CD4-positive, CD25-positive, alpha-beta regulatory T cell (primary cell): ENCODE results near the gene CIDEB. TPM values are rescaled to one million over a fixed set of nuclear protein-coding genes. Genes with fewer than 3 reads are reported as not detected.

Source experiments
- ATAC-seq, 2 donors: fragments of 150-1000 bp; cut with Tn5 transposase; one replicate each; pipeline ENCODE4 v1.10.0; 2021; ENCODE audit warnings: low read depth in 2 of 2, moderate number of reproducible peaks in 2 of 2, moderate library complexity in 1 of 2
- DNase-seq, 3 donors: peaks; one replicate each; pipeline versions ENCODE4 v3.0.0 to v3.0.0-alpha.2; 2012 to 2022; ENCODE audit warnings: mixed read lengths in 1 of 3
- H3K27ac ChIP-seq: one replicate; pipeline ENCODE4 v1.7.0; 2013; ENCODE audit warnings: mild to moderate bottlenecking, low read length; ENCODE audit not compliant: insufficient read depth, poor library complexity, severe bottlenecking
- H3K27me3 ChIP-seq: one replicate; pipeline ENCODE4 v1.7.0; 2013; ENCODE audit warnings: low read length; ENCODE audit not compliant: control insufficient read depth, insufficient read depth
- H3K36me3 ChIP-seq: one replicate; pipeline ENCODE4 v1.7.0; 2013; ENCODE audit warnings: mild to moderate bottlenecking, low read length, moderate library complexity; ENCODE audit not compliant: control insufficient read depth, insufficient read depth
- H3K4me1 ChIP-seq: 2 replicates; pipeline ENCODE4 v1.7.0; 2013; ENCODE audit warnings: mild to moderate bottlenecking, low read length; ENCODE audit not compliant: insufficient read depth, control insufficient read depth, poor library complexity, severe bottlenecking
- H3K4me3 ChIP-seq: one replicate; pipeline ENCODE4 v1.7.0; 2013; ENCODE audit warnings: low read depth, mild to moderate bottlenecking, low read length, moderate library complexity
- H3K9me3 ChIP-seq, 2 experiments: 1 replicate in 1 of 2; 2 replicates in 1 of 2; pipeline ENCODE4 v1.7.0; 2013; ENCODE audit warnings: low read length in 2 of 2, mild to moderate bottlenecking in 1 of 2, moderate library complexity in 1 of 2; ENCODE audit not compliant: control insufficient read depth in 2 of 2
- H3K27ac Mint-ChIP-seq, 3 donors: one replicate each; pipeline ENCODE4 v1.8.0; 2020 to 2022; ENCODE audit warnings: mild to moderate bottlenecking in 3 of 3, mixed read lengths in 3 of 3, moderate library complexity in 2 of 3
- H3K27me3 Mint-ChIP-seq: one replicate; pipeline ENCODE4 v1.8.0; 2022; ENCODE audit warnings: mild to moderate bottlenecking, mixed read lengths
- H3K36me3 Mint-ChIP-seq: one replicate; pipeline ENCODE4 v1.8.0; 2020; ENCODE audit warnings: mixed read lengths
- H3K4me1 Mint-ChIP-seq, 4 donors: one replicate each; pipeline ENCODE4 v1.8.0; 2020 to 2022; ENCODE audit warnings: mixed read lengths in 4 of 4, mild to moderate bottlenecking in 1 of 4
- H3K4me3 Mint-ChIP-seq, 4 donors: one replicate each; pipeline ENCODE4 v1.8.0; 2020 to 2022; ENCODE audit warnings: mild to moderate bottlenecking in 4 of 4, mixed read lengths in 4 of 4, moderate library complexity in 3 of 4
- H3K9me3 Mint-ChIP-seq, 7 donors: one replicate each; pipeline ENCODE4 v1.8.0; 2020 to 2022; ENCODE audit warnings: mixed read lengths in 7 of 7, mild to moderate bottlenecking in 3 of 7, moderate library complexity in 2 of 7
- polyA plus RNA-seq, 4 donors: library from polyadenylated mRNA; unstranded; fragments of 300-500 nt; fragmentation: Illumina TruSeq; gene quantifications; one replicate each; pipeline ENCODE4 v1.2.3, GENCODE V29; 2021
- total RNA-seq: library from RNA; stranded (reverse); gene quantifications from one replicate; pipeline ENCODE4 v1.2.3, GENCODE V29; 2022

Gene CIDEB
- total and polyA plus RNA-seq, 5 donors from 2014 or later = 8.9 to 13.6 (median 10.3) TPM

- no peaks in the 10 kb centered on the region for H3K4me1 ChIP-seq
- ATAC-seq (no peak), DNase-seq (no peak)
- Mint-ChIP-seq H3K27ac (peak overlapping the region in 1 of 3 donors; percentile 51), H3K4me1 (peaks cover 0 to 4% (median 0%) of the 10 kb centered on the region in 4 donors), H3K27me3 (no peaks in the 10 kb centered on the region), H3K36me3 (peaks cover 19% of the 10 kb centered on the region), H3K9me3 (no peaks in the 10 kb centered on the region), H3K4me3 (no peak overlapping the region)
- H3K27me3 ChIP-seq = no peaks in the 10 kb centered on the region
- no peaks in the 10 kb centered on the region for H3K9me3 ChIP-seq
- H3K36me3 ChIP-seq = peaks cover 8% of the 10 kb centered on the region
- no peak overlapping the region for H3K4me3 ChIP-seq
- no peak overlapping the region for H3K27ac ChIP-seq
Observed at GRCh38 chr14:24256960-24257359, 50.8 kb downstream of the CIDEB start.

DNA sequence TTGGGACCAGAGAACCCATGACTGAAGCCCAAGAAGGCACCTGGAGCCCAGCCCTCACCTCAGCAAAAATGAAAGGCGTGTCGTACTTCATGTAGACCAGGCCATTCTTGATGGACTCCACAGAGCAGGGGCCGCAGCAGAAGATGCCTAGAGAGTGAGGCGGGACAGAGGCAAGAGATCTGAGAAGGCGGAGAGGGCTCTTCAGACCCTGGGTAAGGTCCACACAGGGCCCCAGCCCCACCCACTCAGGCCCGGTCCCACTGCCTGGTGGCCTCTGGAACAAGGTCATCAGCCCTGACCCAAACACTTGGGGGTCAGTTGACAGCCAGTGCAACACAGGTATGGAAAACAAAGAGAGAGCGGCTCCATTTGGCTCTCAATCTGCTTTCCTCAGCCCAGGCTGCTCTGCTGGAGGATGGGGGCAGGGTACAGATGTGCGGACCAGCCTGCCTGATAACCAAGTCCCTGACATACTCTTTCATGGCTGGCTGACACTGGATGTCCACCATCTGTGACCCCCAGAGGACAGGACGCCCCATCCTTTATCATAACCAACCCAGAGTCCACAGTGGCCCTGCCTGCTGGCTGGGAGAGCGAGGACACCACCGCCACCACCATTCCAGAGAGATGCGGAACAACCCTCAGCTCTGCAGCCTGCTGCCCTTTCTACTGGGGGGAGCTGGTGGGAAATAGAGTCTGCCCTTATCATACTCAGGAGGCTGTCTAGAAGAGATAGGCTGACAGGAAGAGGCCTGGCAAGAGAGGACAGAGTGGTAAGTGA is 51.7 kb downstream of the CIDEB start:
- ATAC-seq (no peak), DNase-seq (no peak)
- Mint-ChIP-seq H3K27me3 (no peaks in the 10 kb centered on the region), H3K9me3 (no peaks in the 10 kb centered on the region), H3K4me1 (peaks cover 0 to 4% (median 0%) of the 10 kb centered on the region in 4 donors), H3K4me3 (no peak overlapping the region), H3K27ac (no peak overlapping the region), H3K36me3 (peaks cover 18% of the 10 kb centered on the region)
- Histone ChIP-seq H3K27ac (no peak overlapping the region), H3K4me3 (no peak overlapping the region), H3K36me3 (peaks cover 8% of the 10 kb centered on the region), H3K9me3 (no peaks in the 10 kb centered on the region), H3K27me3 (no peaks in the 10 kb centered on the region), H3K4me1 (no peaks in the 10 kb centered on the region)

DNA sequence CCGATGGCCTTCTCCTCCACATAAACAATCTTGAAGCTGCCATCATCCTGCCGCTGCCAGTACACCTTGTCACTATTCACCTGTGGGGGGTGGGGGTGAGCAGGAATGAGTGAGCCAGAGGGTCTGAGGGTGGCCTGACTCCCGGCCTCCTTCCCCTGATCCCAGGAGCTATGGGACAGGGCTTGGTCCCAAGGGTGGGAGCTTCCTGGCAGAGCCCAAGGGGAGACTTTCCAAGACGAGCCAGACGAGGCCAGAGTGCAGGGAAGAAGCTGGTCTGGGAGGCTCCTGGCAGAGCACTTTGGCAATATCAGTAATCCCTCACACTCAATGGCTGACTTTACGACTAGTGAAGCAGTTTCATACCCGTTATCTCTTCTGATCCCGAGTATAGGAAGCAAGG is 52.3 kb downstream of the CIDEB start:
- ATAC-seq = no peak
- no peak for DNase-seq
- H3K9me3 ChIP-seq = no peaks in the 10 kb centered on the region
- H3K27me3 Mint-ChIP-seq = no peaks in the 10 kb centered on the region
- H3K36me3 Mint-ChIP-seq = peaks cover 17% of the 10 kb centered on the region
- no peaks in the 10 kb centered on the region for H3K4me1 ChIP-seq
- H3K4me3 Mint-ChIP-seq = no peak overlapping the region
- peaks cover 0 to 4% (median 2%) of the 10 kb centered on the region in 4 donors for H3K4me1 Mint-ChIP-seq
- no peak overlapping the region for H3K27ac Mint-ChIP-seq
- H3K4me3 ChIP-seq = no peak overlapping the region
- H3K27me3 ChIP-seq = no peaks in the 10 kb centered on the region
- H3K36me3 ChIP-seq = peaks cover 10% of the 10 kb centered on the region
- no peaks in the 10 kb centered on the region for H3K9me3 Mint-ChIP-seq
- no peak overlapping the region for H3K27ac ChIP-seq

Other genes starting within 250 kb of the CIDEB start
Only the 30 nearest of the 33 such genes appear.
- gene DCAF11, start 193.2 kb downstream of the CIDEB start, total RNA-seq = 97.8 TPM
- 10 to 100 TPM; 73.4 to 95.7 (median 82.3) TPM for gene DCAF11, start 193.2 kb downstream of the CIDEB start, polyA plus RNA-seq
- gene NRL, start 193.0 kb downstream of the CIDEB start, total RNA-seq = 2.8 TPM
- gene NRL, start 193.0 kb downstream of the CIDEB start, polyA plus RNA-seq = 1 to 10 TPM; 1.9 to 2.9 (median 2.1) TPM
- gene FITM1, start 177.3 kb downstream of the CIDEB start, total RNA-seq = 1.1 TPM
- under 1 TPM in 3 of 4 donors, not detected in 1; 0.20 to 0.42 (median 0.24) TPM for gene FITM1, start 177.3 kb downstream of the CIDEB start, polyA plus RNA-seq
- 294 TPM for gene PSME1, start 171.8 kb downstream of the CIDEB start, total RNA-seq
- gene PSME1, start 171.8 kb downstream of the CIDEB start, polyA plus RNA-seq = 1,000 to 10,000 TPM in 1 of 4 donors, 100 to 1,000 TPM in 3; 698 to 1,230 (median 866) TPM
- gene EMC9, start 166.4 kb downstream of the CIDEB start, total RNA-seq = 11.7 TPM
- gene EMC9, start 166.4 kb downstream of the CIDEB start, polyA plus RNA-seq = 10 to 100 TPM; 10.7 to 22.5 (median 13.4) TPM
- gene PSME2, start 161.4 kb downstream of the CIDEB start, total RNA-seq = 167 TPM
- 100 to 1,000 TPM; 346 to 603 (median 466) TPM for gene PSME2, start 161.4 kb downstream of the CIDEB start, polyA plus RNA-seq
- 82.4 TPM for gene RNF31, start 160.5 kb downstream of the CIDEB start, total RNA-seq
- 10 to 100 TPM; 35.9 to 55.9 (median 41.1) TPM for gene RNF31, start 160.5 kb downstream of the CIDEB start, polyA plus RNA-seq
- 369 TPM for gene IRF9, start 146.7 kb downstream of the CIDEB start, total RNA-seq
- 100 to 1,000 TPM; 105 to 157 (median 119) TPM for gene IRF9, start 146.7 kb downstream of the CIDEB start, polyA plus RNA-seq
- 145 TPM for gene REC8, start 135.9 kb downstream of the CIDEB start, total RNA-seq
- gene REC8, start 135.9 kb downstream of the CIDEB start, polyA plus RNA-seq = 10 to 100 TPM in 3 of 4 donors, 1 to 10 TPM in 1; 9.7 to 16.1 (median 12.0) TPM
- 33.7 TPM for gene IPO4, start 119.2 kb downstream of the CIDEB start, total RNA-seq
- gene IPO4, start 119.2 kb downstream of the CIDEB start, polyA plus RNA-seq = 10 to 100 TPM; 13.0 to 14.8 (median 14.1) TPM
- 20.0 TPM for gene TM9SF1, start 112.5 kb downstream of the CIDEB start, total RNA-seq
- gene TM9SF1, start 112.5 kb downstream of the CIDEB start, polyA plus RNA-seq = 10 to 100 TPM; 36.8 to 42.3 (median 40.0) TPM
- 0.44 TPM for gene TSSK4, start 102.3 kb downstream of the CIDEB start, total RNA-seq
- 1 to 10 TPM in 3 of 4 donors, under 1 TPM in 1; 0.86 to 1.5 (median 1.2) TPM for gene TSSK4, start 102.3 kb downstream of the CIDEB start, polyA plus RNA-seq
- 108 TPM for gene CHMP4A, start 94.5 kb downstream of the CIDEB start, total RNA-seq
- 100 to 1,000 TPM; 122 to 154 (median 142) TPM for gene CHMP4A, start 94.5 kb downstream of the CIDEB start, polyA plus RNA-seq
- gene MDP1, start 91.9 kb downstream of the CIDEB start, total RNA-seq = 6.0 TPM
- gene MDP1, start 91.9 kb downstream of the CIDEB start, polyA plus RNA-seq = 10 to 100 TPM; 29.0 to 52.6 (median 35.6) TPM
- gene NEDD8, start 75.6 kb downstream of the CIDEB start, total RNA-seq = 89.1 TPM
- gene NEDD8, start 75.6 kb downstream of the CIDEB start, polyA plus RNA-seq = 100 to 1,000 TPM; 334 to 440 (median 349) TPM
- 49.0 TPM for gene GMPR2, start 75.0 kb downstream of the CIDEB start, total RNA-seq
- gene GMPR2, start 75.0 kb downstream of the CIDEB start, polyA plus RNA-seq = 100 to 1,000 TPM in 3 of 4 donors, 10 to 100 TPM in 1; 95.5 to 117 (median 112) TPM
- 169 TPM for gene TINF2, start 65.4 kb downstream of the CIDEB start, total RNA-seq
- gene TINF2, start 65.4 kb downstream of the CIDEB start, polyA plus RNA-seq = 100 to 1,000 TPM; 216 to 242 (median 223) TPM
- gene TGM1, start 44.8 kb downstream of the CIDEB start, total RNA-seq = 4.0 TPM
- gene TGM1, start 44.8 kb downstream of the CIDEB start, polyA plus RNA-seq = not detected
- 78.6 TPM for gene RABGGTA, start 36.4 kb downstream of the CIDEB start, total RNA-seq
- gene RABGGTA, start 36.4 kb downstream of the CIDEB start, polyA plus RNA-seq = 10 to 100 TPM; 25.1 to 40.4 (median 30.3) TPM
- gene DHRS1, start 8.2 kb downstream of the CIDEB start, total RNA-seq = 41.2 TPM
- 10 to 100 TPM; 21.7 to 48.5 (median 31.9) TPM for gene DHRS1, start 8.2 kb downstream of the CIDEB start, polyA plus RNA-seq
- 30.0 TPM for gene NOP9, start 8.1 kb downstream of the CIDEB start, total RNA-seq
- gene NOP9, start 8.1 kb downstream of the CIDEB start, polyA plus RNA-seq = 1 to 10 TPM; 1.3 to 2.5 (median 1.8) TPM
- 18.1 TPM for gene LTB4R2, start 2.2 kb upstream of the CIDEB start, total RNA-seq
- gene LTB4R2, start 2.2 kb upstream of the CIDEB start, polyA plus RNA-seq = 1 to 10 TPM in 3 of 4 donors, under 1 TPM in 1; 1.00 to 2.2 (median 1.7) TPM
- 17.5 TPM for gene LTB4R, start 3.5 kb upstream of the CIDEB start, total RNA-seq
- gene LTB4R, start 3.5 kb upstream of the CIDEB start, polyA plus RNA-seq = 1 to 10 TPM; 3.5 to 7.8 (median 6.3) TPM
- 10.7 TPM for gene ADCY4, start 27.1 kb upstream of the CIDEB start, total RNA-seq
- under 1 TPM in 2 of 4 donors, not detected in 2; 0.32 to 0.39 TPM for gene ADCY4, start 27.1 kb upstream of the CIDEB start, polyA plus RNA-seq
- gene RIPK3, start 32.0 kb upstream of the CIDEB start, total RNA-seq = 41.2 TPM
- gene RIPK3, start 32.0 kb upstream of the CIDEB start, polyA plus RNA-seq = 10 to 100 TPM; 14.9 to 24.6 (median 19.4) TPM
- gene NFATC4, start 60.2 kb upstream of the CIDEB start, total RNA-seq = not detected
- gene NFATC4, start 60.2 kb upstream of the CIDEB start, polyA plus RNA-seq = not detected
- 0.22 TPM for gene NYNRIN, start 91.0 kb upstream of the CIDEB start, total RNA-seq
- under 1 TPM in 1 of 4 donors, not detected in 3; 0.02 TPM for gene NYNRIN, start 91.0 kb upstream of the CIDEB start, polyA plus RNA-seq
- gene CBLN3, start 121.7 kb upstream of the CIDEB start, total RNA-seq = 3.2 TPM
- gene CBLN3, start 121.7 kb upstream of the CIDEB start, polyA plus RNA-seq = under 1 TPM; 0.10 to 0.32 (median 0.11) TPM
- gene KHNYN, start 122.0 kb upstream of the CIDEB start, total RNA-seq = 139 TPM
- 10 to 100 TPM; 12.4 to 16.5 (median 15.0) TPM for gene KHNYN, start 122.0 kb upstream of the CIDEB start, polyA plus RNA-seq
- gene SDR39U1, start 134.8 kb upstream of the CIDEB start, total RNA-seq = 79.9 TPM
- gene SDR39U1, start 134.8 kb upstream of the CIDEB start, polyA plus RNA-seq = 10 to 100 TPM; 46.1 to 63.1 (median 60.5) TPM